ACC112 (cell line): Measurements from ENCODE around the gene KRT85.

Experiments used
- H2AFZ ChIP-seq: fragments of 200-600 bp; sonication (generic); one replicate; pipeline ENCODE4 v1.6.0; 2017; ENCODE audit warnings: antibody characterized with exemption, low read length; ENCODE audit not compliant: unreplicated experiment
- H3K27ac ChIP-seq: fragments of 200-600 bp; sonication (generic); 2 replicates; pipeline ENCODE4 v1.5.1; 2014; ENCODE audit warnings: low read depth, mild to moderate bottlenecking, antibody characterized with exemption, low read length, moderate library complexity
- H3K27me3 ChIP-seq: fragments of 200-600 bp; sonication (generic); 2 replicates; pipeline ENCODE4 v1.6.1; 2014; ENCODE audit warnings: mild to moderate bottlenecking, antibody characterized with exemption, low read length, moderate library complexity, mixed read lengths; ENCODE audit not compliant: insufficient read depth
- H3K36me3 ChIP-seq: fragments of 200-600 bp; sonication (generic); 2 replicates; pipeline ENCODE4 v1.6.1; 2016; ENCODE audit warnings: mild to moderate bottlenecking, antibody characterized with exemption, low read length, moderate library complexity, mixed read lengths; ENCODE audit not compliant: insufficient read depth
- H3K4me1 ChIP-seq: fragments of 200-600 bp; sonication (generic); one replicate; pipeline ENCODE4 v1.6.1; 2016; ENCODE audit warnings: low read length, mixed read lengths; ENCODE audit not compliant: insufficient read depth, unreplicated experiment, control insufficient read depth
- H3K4me3 ChIP-seq: fragments of 200-600 bp; sonication (generic); 2 replicates; pipeline ENCODE4 v1.5.1; 2014; ENCODE audit warnings: mild to moderate bottlenecking, low read depth, low read length
- H3K79me2 ChIP-seq: fragments of 200-600 bp; sonication (generic); one replicate; pipeline ENCODE4 v1.6.0; 2016; ENCODE audit warnings: low read length; ENCODE audit not compliant: control insufficient read depth, unreplicated experiment, insufficient read depth

The KRT85 gene

GRCh38 chr12:52336641-52337040, 30.6 kb downstream of the KRT85 start:
- no peak overlapping the region for H3K4me3 ChIP-seq
- no peaks in the 10 kb centered on the region for H3K79me2 ChIP-seq
- H3K36me3 ChIP-seq = no peaks in the 10 kb centered on the region
- H3K4me1 ChIP-seq = no peaks in the 10 kb centered on the region
- peak overlapping the region; percentile 8 for H2AFZ ChIP-seq
- 0 out of 2 replicates have a peak, but pooled peaks cover 2% of the 10 kb centered on the region for H3K27me3 ChIP-seq
- H3K27ac ChIP-seq = no peak overlapping the region

GRCh38 chr12:52335598-52336262, 31.6 kb downstream of the KRT85 start:
- Histone ChIP-seq H3K4me1 (no peaks in the 10 kb centered on the region), H3K4me3 (no peak overlapping the region), H2AFZ (no peak overlapping the region), H3K79me2 (no peaks in the 10 kb centered on the region), H3K27ac (no peak overlapping the region), H3K36me3 (no peaks in the 10 kb centered on the region), H3K27me3 (0 out of 2 replicates have a peak, but pooled peaks cover 2% of the 10 kb centered on the region)

- Histone ChIP-seq H3K4me3 (no peak overlapping the region), H3K27ac (no peak overlapping the region), H2AFZ (no peak overlapping the region), H3K79me2 (no peaks in the 10 kb centered on the region), H3K27me3 (0 out of 2 replicates have a peak, but pooled peaks cover 2% of the 10 kb centered on the region), H3K36me3 (no peaks in the 10 kb centered on the region), H3K4me1 (no peaks in the 10 kb centered on the region)
Observed at GRCh38 chr12:52334185-52334584, 33.1 kb downstream of the KRT85 start.

GRCh38 chr12:52333321-52333720, 34.0 kb downstream of the KRT85 start:
- H3K79me2 ChIP-seq = no peaks in the 10 kb centered on the region
- no peak overlapping the region for H2AFZ ChIP-seq
- H3K36me3 ChIP-seq = no peaks in the 10 kb centered on the region
- no peaks in the 10 kb centered on the region for H3K4me1 ChIP-seq
- 0 out of 2 replicates have a peak, but pooled peaks cover 2% of the 10 kb centered on the region for H3K27me3 ChIP-seq
- no peak overlapping the region for H3K4me3 ChIP-seq
- H3K27ac ChIP-seq = no peak overlapping the region

- no peak overlapping the region for H3K4me3 ChIP-seq
- no peaks in the 10 kb centered on the region for H3K36me3 ChIP-seq
Observed at GRCh38 chr12:52332381-52332780, 34.9 kb downstream of the KRT85 start.

GRCh38 chr12:52331833-52332232, 35.4 kb downstream of the KRT85 start:
- no peaks in the 10 kb centered on the region for H3K79me2 ChIP-seq
- H3K27ac ChIP-seq = no peak overlapping the region
- H3K27me3 ChIP-seq = 0 out of 2 replicates have a peak, but pooled peaks cover 2% of the 10 kb centered on the region
- no peaks in the 10 kb centered on the region for H3K36me3 ChIP-seq
- peaks cover 4% of the 10 kb centered on the region for H3K4me1 ChIP-seq
- H2AFZ ChIP-seq = no peak overlapping the region
- H3K4me3 ChIP-seq = no peak overlapping the region

More at GRCh38 chr12:52332381-52332780, 34.9 kb downstream of the KRT85 start:
- H3K27ac ChIP-seq = no peak overlapping the region
- peaks cover under 1% of the 10 kb centered on the region for H3K4me1 ChIP-seq
- H3K79me2 ChIP-seq = no peaks in the 10 kb centered on the region
- H3K27me3 ChIP-seq = 0 out of 2 replicates have a peak, but pooled peaks cover 2% of the 10 kb centered on the region
- no peak overlapping the region for H2AFZ ChIP-seq

GRCh38 chr12:52331039-52331438, 36.2 kb downstream of the KRT85 start:
- H3K4me1 ChIP-seq = peaks cover 4% of the 10 kb centered on the region
- H3K4me3 ChIP-seq = no peak overlapping the region
- H2AFZ ChIP-seq = no peak overlapping the region
- no peaks in the 10 kb centered on the region for H3K36me3 ChIP-seq
- no peak overlapping the region for H3K27ac ChIP-seq
- no peaks in the 10 kb centered on the region for H3K79me2 ChIP-seq
- 0 out of 2 replicates have a peak, but pooled peaks cover 2% of the 10 kb centered on the region for H3K27me3 ChIP-seq

GRCh38 chr12:52327830-52328500, 39.3 kb downstream of the KRT85 start:
- Histone ChIP-seq H3K4me1 (peaks cover 4% of the 10 kb centered on the region), H3K36me3 (no peaks in the 10 kb centered on the region), H3K27me3 (peaks cover 3% of the 10 kb centered on the region), H3K79me2 (no peaks in the 10 kb centered on the region), H3K4me3 (no peak overlapping the region), H2AFZ (no peak overlapping the region), H3K27ac (no peak overlapping the region)

- Histone ChIP-seq H3K27ac (no peak overlapping the region), H3K27me3 (peaks cover 8% of the 10 kb centered on the region), H3K36me3 (no peaks in the 10 kb centered on the region), H2AFZ (no peak overlapping the region), H3K4me3 (no peak overlapping the region), H3K4me1 (peaks cover 4% of the 10 kb centered on the region), H3K79me2 (no peaks in the 10 kb centered on the region)
Observed at GRCh38 chr12:52327052-52327829, 40.0 kb downstream of the KRT85 start.

- no peaks in the 10 kb centered on the region for H3K79me2 ChIP-seq
- peaks cover 4% of the 10 kb centered on the region for H3K4me1 ChIP-seq
- no peak overlapping the region for H2AFZ ChIP-seq
- no peak overlapping the region for H3K4me3 ChIP-seq
- H3K27me3 ChIP-seq = peaks cover 25% of the 10 kb centered on the region
- no peak overlapping the region for H3K27ac ChIP-seq
- no peaks in the 10 kb centered on the region for H3K36me3 ChIP-seq
Observed at GRCh38 chr12:52324153-52324444, 43.2 kb downstream of the KRT85 start.
